ENCODE data around the gene ORC3. TPM values are rescaled to one million over a fixed set of nuclear protein-coding genes. Genes with fewer than 3 reads are reported as not detected.

The ORC3 gene
- total RNA-seq, 1 experiment from 2014 or later: 52.9 TPM

- Histone ChIP-seq H3K23me2 (ENCODE audit: insufficient read length, low read depth, low read length, poor library complexity, severe bottlenecking) (no peaks in the 10 kb centered on the region), H3K14ac (ENCODE audit: insufficient read depth, low read length) (no peak overlapping the region), H3K27me3 (ENCODE audit: insufficient read depth, low read length) (no peaks in the 10 kb centered on the region), H3K4me1 (ENCODE audit: insufficient read depth, low read length) (peaks cover 2% of the 10 kb centered on the region; the same call in 1 of the 2 replicates), H3K9ac (ENCODE audit: extremely low read depth, insufficient read length, low read length) (no peak overlapping the region), H4K5ac (ENCODE audit: insufficient read length, low read depth, low read length) (no peak overlapping the region), H3K4me2 (ENCODE audit: insufficient read depth, insufficient read length, low read length) (no peak overlapping the region), H2BK5ac (ENCODE audit: insufficient read length, low read length) (no peak overlapping the region), H2BK120ac (ENCODE audit: low read depth, low read length, poor library complexity, severe bottlenecking) (no peak overlapping the region), H3T11ph (ENCODE audit: low read length) (no peak overlapping the region), H2BK12ac (ENCODE audit: insufficient read length, low read depth, low read length) (no peak overlapping the region), H3K9me3 (ENCODE audit: control insufficient read depth, low read depth, low read length) (no peaks in the 10 kb centered on the region), H3K23ac (ENCODE audit: insufficient read length, low read depth, low read length) (no peak overlapping the region), H3K56ac (ENCODE audit: insufficient read length, low read depth, low read length) (no peak overlapping the region), H3K79me1 (ENCODE audit: insufficient read depth, low read depth, low read length, poor library complexity, severe bottlenecking) (peaks cover 6% of the 10 kb centered on the region), H3K27ac (ENCODE audit: insufficient read length, low read depth, low read length) (no peak overlapping the region), H2AFZ (ENCODE audit: low read length) (no peak overlapping the region), H2BK15ac (ENCODE audit: low read depth, low read length) (no peak overlapping the region), H4K8ac (replicated peaks; ENCODE audit: insufficient read length, low read depth, low read length) (no peak overlapping the region), H2AK5ac (ENCODE audit: insufficient read length, low read length) (no peak overlapping the region), H2BK20ac (ENCODE audit: low read depth, low read length, poor library complexity, severe bottlenecking) (no peak overlapping the region), H3K4ac (ENCODE audit: low read depth, low read length) (no peak overlapping the region), H4K20me1 (ENCODE audit: control insufficient read depth, insufficient read depth, insufficient read length) (no peaks in the 10 kb centered on the region), H4K91ac (ENCODE audit: insufficient read length, low read depth, low read length) (no peak overlapping the region), H3K18ac (ENCODE audit: insufficient read length, low read depth, low read length) (no peak overlapping the region), H3K79me2 (ENCODE audit: insufficient read depth, low read length) (peaks cover 22% of the 10 kb centered on the region)
- DNase-seq: no peak
- no CpG with 5 or more reads among the region's 2 CpGs for WGBS (ENCODE audit: extremely low coverage, insufficient read length, low lambda C conversion rate)
- peak overlapping the region in 1 of 3 experiments; percentile 36; a peak in 1 of 7 replicates for H3K27ac Mint-ChIP-seq
- TF ChIP-seq CTCF (conservative IDR thresholded peaks at IDR 0.05): no peak
- H3K4me1 Mint-ChIP-seq: peaks cover 24 to 42% of the 10 kb centered on the region in 2 experiments
- no peaks in the 10 kb centered on the region for H3K27me3 Mint-ChIP-seq (ENCODE audit: low read depth)
- peaks cover 7 to 25% (median 20%) of the 10 kb centered on the region in 3 experiments; a peak in 5 of 7 replicates for H3K36me3 Mint-ChIP-seq (ENCODE audit: insufficient read depth in 1 of 3, low read depth in 3 of 3)
- H3K4me3 Mint-ChIP-seq: no peak overlapping the region
- no peaks in the 10 kb centered on the region for H3K9me3 Mint-ChIP-seq
Observed at GRCh38 chr6:87575423-87575822, 14.5 kb upstream of the ORC3 start.
